ENCODE results near the gene GPR35. TPM values are rescaled to one million over a fixed set of nuclear protein-coding genes. Genes with fewer than 3 reads are reported as not detected.

The GPR35 gene
- total and polyA plus RNA-seq, 10 of the 15 experiments (the other 5 are each of a cell fraction or from before 2014, with no cell fraction given) = 0.14 to 1.6 (median 0.75) TPM; not detected in 3

DNA sequence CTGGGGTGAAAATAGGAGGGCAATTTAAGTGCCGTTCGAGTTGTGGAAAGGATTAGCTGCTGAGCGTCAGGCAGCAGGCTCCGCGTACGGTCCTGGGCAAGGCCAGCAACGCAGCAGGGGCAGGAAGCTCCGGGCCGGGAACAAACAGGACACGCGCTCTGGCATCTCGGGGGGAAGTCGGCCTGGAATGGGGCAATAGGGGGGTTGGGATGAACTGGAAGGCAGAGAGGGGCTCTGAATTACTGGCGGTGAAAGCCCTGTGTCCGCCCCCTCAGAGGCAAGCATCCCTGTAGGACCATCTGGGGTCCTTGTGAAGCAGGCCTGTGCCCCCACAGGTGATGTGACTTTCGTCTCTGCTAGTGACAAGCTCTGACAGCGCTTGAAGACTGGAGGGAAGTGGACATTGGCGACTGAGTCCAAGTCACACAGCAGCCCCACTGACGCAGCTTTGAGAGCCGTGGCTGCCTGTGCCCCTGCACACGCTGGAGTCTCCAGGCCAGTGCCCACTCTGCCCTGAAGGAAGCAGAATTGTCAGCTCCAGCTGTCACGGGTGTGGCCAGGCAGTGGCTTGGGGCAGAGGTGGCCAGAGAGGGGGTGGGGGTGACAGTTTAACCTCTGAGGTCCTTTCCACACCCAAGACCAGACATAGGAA is 22.3 kb downstream of the GPR35 start:
- ATAC-seq = no peak
- FAIRE-seq = no peak
- intact Hi-C loops (cut with micrococcal nuclease; ENCODE audit: unreplicated experiment) (no loop called here), in situ Hi-C loops (cut with MboI) (no loop called here)
- no peak overlapping the region for H3K4me3 ChIP-seq
- no peak for DNase-seq (ENCODE audit: low read depth, low spot score)
- peaks cover 8% of the 10 kb centered on the region for H3K9me3 ChIP-seq (replicated peaks; ENCODE audit: control insufficient read depth, insufficient read depth, low read length)
- WGBS (ENCODE audit: insufficient coverage, insufficient replicate concordance, low lambda C conversion rate, missing lambda C conversion rate) = 59% methylated on average over 22 of the region's 22 CpGs
- no peaks in the 10 kb centered on the region for H3K79me2 ChIP-seq (ENCODE audit: control insufficient read depth, insufficient read depth, low read length)
- no peak overlapping the region for H3K4me2 ChIP-seq (ENCODE audit: control insufficient read depth, insufficient read depth)
- H3K36me3 ChIP-seq (ENCODE audit: control insufficient read depth in 2 of 2, insufficient read depth in 2 of 2, low read length in 1 of 2) = no peaks in the 10 kb centered on the region
- no peak overlapping the region for H2AFZ ChIP-seq (ENCODE audit: control insufficient read depth, low read depth, low read length)
- peaks cover 0 to 7% of the 10 kb centered on the region in 2 experiments for H3K27me3 ChIP-seq (replicated peaks in 1 of 2; ENCODE audit: control insufficient read depth in 2 of 2, insufficient read depth in 2 of 2, low read length in 1 of 2)
- ChIA-PET CTCF (no interaction called here), RAD21 (ENCODE audit: unreplicated experiment) (no interaction called here), POLR2A (no interaction called here), SMC1A (ENCODE audit: uncharacterized antibody, unreplicated experiment) (no interaction called here)
- H3K4me1 ChIP-seq (ENCODE audit: control insufficient read depth, insufficient read depth, low read length) = no peaks in the 10 kb centered on the region
- H3K27ac ChIP-seq (ENCODE audit: control insufficient read depth, insufficient read depth) = no peak overlapping the region
- TF ChIP-seq, protein P1, sequence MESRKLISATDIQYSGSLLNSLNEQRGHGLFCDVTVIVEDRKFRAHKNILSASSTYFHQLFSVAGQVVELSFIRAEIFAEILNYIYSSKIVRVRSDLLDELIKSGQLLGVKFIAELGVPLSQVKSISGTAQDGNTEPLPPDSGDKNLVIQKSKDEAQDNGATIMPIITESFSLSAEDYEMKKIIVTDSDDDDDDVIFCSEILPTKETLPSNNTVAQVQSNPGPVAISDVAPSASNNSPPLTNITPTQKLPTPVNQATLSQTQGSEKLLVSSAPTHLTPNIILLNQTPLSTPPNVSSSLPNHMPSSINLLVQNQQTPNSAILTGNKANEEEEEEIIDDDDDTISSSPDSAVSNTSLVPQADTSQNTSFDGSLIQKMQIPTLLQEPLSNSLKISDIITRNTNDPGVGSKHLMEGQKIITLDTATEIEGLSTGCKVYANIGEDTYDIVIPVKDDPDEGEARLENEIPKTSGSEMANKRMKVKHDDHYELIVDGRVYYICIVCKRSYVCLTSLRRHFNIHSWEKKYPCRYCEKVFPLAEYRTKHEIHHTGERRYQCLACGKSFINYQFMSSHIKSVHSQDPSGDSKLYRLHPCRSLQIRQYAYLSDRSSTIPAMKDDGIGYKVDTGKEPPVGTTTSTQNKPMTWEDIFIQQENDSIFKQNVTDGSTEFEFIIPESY (IDR thresholded peaks at IDR 0.05) = no peak
- no peak for TF ChIP-seq BCL11A (IDR thresholded peaks at IDR 0.05; ENCODE audit: low read depth, low read length)
- no peak for TF ChIP-seq LARP7 (IDR thresholded peaks at IDR 0.05)
- no peak for TF ChIP-seq MTA3 (IDR thresholded peaks at IDR 0.05; ENCODE audit: borderline replicate concordance, low read length)
- no peak for TF ChIP-seq ZNF207 (IDR thresholded peaks at IDR 0.05; ENCODE audit: borderline replicate concordance)
- no peak for TF ChIP-seq STAT3 (IDR thresholded peaks at IDR 0.05; ENCODE audit: low read depth, low read length)
- TF ChIP-seq NR2C1 (IDR thresholded peaks at IDR 0.05) = no peak
- no peak for TF ChIP-seq GABPA (IDR thresholded peaks at IDR 0.05; ENCODE audit: low read depth)
- TF ChIP-seq YY1 (IDR thresholded peaks at IDR 0.05; ENCODE audit: low read depth, low read length) = no peak
- no peak for TF ChIP-seq RAD51 (IDR thresholded peaks at IDR 0.05)
- TF ChIP-seq FOXM1 (IDR thresholded peaks at IDR 0.05; ENCODE audit: low read depth, low read length) = no peak
- TF ChIP-seq ASH2L (IDR thresholded peaks at IDR 0.05; ENCODE audit: borderline replicate concordance, low read depth) = no peak
- TF ChIP-seq STAT1 (conservative IDR thresholded peaks at IDR 0.05) = no peak
- TF ChIP-seq, protein P2, sequence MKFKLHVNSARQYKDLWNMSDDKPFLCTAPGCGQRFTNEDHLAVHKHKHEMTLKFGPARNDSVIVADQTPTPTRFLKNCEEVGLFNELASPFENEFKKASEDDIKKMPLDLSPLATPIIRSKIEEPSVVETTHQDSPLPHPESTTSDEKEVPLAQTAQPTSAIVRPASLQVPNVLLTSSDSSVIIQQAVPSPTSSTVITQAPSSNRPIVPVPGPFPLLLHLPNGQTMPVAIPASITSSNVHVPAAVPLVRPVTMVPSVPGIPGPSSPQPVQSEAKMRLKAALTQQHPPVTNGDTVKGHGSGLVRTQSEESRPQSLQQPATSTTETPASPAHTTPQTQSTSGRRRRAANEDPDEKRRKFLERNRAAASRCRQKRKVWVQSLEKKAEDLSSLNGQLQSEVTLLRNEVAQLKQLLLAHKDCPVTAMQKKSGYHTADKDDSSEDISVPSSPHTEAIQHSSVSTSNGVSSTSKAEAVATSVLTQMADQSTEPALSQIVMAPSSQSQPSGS (IDR thresholded peaks at IDR 0.05; ENCODE audit: low read length) = no peak
- no peak overlapping the region for H3K9ac ChIP-seq (ENCODE audit: control insufficient read depth, insufficient read depth, low read length)
- H4K20me1 ChIP-seq (ENCODE audit: control insufficient read depth, insufficient read depth) = no peaks in the 10 kb centered on the region
- BruUV-seq (replicated peaks) = no TSS peak

All from GM12878 (cell line).